Peyer's patch (tissue), 4 donors: ENCODE results near the gene A3GALT2. TPM values are rescaled to one million over a fixed set of nuclear protein-coding genes. Genes with fewer than 3 reads are reported as not detected.
A peak's percentile ranks its signal among the peaks of the same experiment; 100 is the strongest.

Experiments
- DNase-seq, 3 donors: peaks; one replicate each; pipeline ENCODE4 v3.0.0-alpha.2; 2017 to 2019
- H3K27ac ChIP-seq, 4 donors: fragments of 200-600 bp; sonication (generic); one replicate each; pipeline ENCODE4 v1.5.1; 2016 to 2019
- H3K27me3 ChIP-seq, 2 donors: fragments of 200-600 bp; sonication (generic); one replicate each; pipeline ENCODE4 v1.5.1; 2019
- H3K36me3 ChIP-seq, 3 donors: fragments of 200-600 bp; sonication (generic); one replicate each; pipeline ENCODE4 v1.5.1; 2016 to 2019
- H3K4me1 ChIP-seq, 4 donors: fragments of 200-600 bp; sonication (generic); one replicate each; pipeline ENCODE4 v1.5.1; 2016 to 2019
- H3K4me3 ChIP-seq, 4 donors: fragments of 200-600 bp; sonication (generic); 1 replicate in 3 of 4; 2 replicates in 1 of 4; pipeline ENCODE4 v1.5.1; 2016 to 2019; ENCODE audit warnings: mild to moderate bottlenecking in 1 of 4
- H3K9me3 ChIP-seq, 4 donors: fragments of 200-600 bp; sonication (generic); one replicate each; pipeline ENCODE4 v1.5.1; 2016 to 2019; ENCODE audit warnings: mild to moderate bottlenecking in 1 of 4
- POLR2A ChIP-seq, 2 donors: fragments of 450-650 bp; IDR thresholded peaks; one replicate each; pipeline ENCODE4 v1.5.1; 2017; ENCODE audit warnings: antibody characterized with exemption in 2 of 2, mild to moderate bottlenecking in 2 of 2, moderate library complexity in 2 of 2
- total RNA-seq, 4 donors: library from RNA; depleted of rRNA; stranded (reverse); fragments of >200 nt; gene quantifications; one replicate each; pipeline ENCODE4 v1.1.0, GENCODE V29; 2016
- TF ChIP-seq, protein P1 (sequence below), 6 experiments: fragments of 450-650 bp in 4 of 6; fragments of 200-600 bp in 2 of 6; sonication (generic) in 1 of 6; IDR thresholded peaks; one replicate each; pipeline ENCODE4 v1.5.1; 2017 to 2019; ENCODE audit warnings: antibody characterized with exemption in 6 of 6, mild to moderate bottlenecking in 3 of 6, moderate library complexity in 1 of 6

The A3GALT2 gene
- total RNA-seq, 4 donors from 2014 or later, result not detected

GRCh38 chr1:33347650-33347992 lies 26.7 kb upstream of the A3GALT2 start:
- TF ChIP-seq POLR2A (IDR thresholded peaks at IDR 0.05), result no peak
- TF ChIP-seq, protein P1, sequence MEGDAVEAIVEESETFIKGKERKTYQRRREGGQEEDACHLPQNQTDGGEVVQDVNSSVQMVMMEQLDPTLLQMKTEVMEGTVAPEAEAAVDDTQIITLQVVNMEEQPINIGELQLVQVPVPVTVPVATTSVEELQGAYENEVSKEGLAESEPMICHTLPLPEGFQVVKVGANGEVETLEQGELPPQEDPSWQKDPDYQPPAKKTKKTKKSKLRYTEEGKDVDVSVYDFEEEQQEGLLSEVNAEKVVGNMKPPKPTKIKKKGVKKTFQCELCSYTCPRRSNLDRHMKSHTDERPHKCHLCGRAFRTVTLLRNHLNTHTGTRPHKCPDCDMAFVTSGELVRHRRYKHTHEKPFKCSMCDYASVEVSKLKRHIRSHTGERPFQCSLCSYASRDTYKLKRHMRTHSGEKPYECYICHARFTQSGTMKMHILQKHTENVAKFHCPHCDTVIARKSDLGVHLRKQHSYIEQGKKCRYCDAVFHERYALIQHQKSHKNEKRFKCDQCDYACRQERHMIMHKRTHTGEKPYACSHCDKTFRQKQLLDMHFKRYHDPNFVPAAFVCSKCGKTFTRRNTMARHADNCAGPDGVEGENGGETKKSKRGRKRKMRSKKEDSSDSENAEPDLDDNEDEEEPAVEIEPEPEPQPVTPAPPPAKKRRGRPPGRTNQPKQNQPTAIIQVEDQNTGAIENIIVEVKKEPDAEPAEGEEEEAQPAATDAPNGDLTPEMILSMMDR (IDR thresholded peaks at IDR 0.05), result no peak
- peaks cover 0 to 57% (median 2%) of the 10 kb centered on the region in 4 donors for H3K4me1 ChIP-seq
- H3K36me3 ChIP-seq, result no peaks in the 10 kb centered on the region
- no peaks in the 10 kb centered on the region for H3K9me3 ChIP-seq
- peak overlapping the region; percentile 84 to 100 (median 94) for H3K27ac ChIP-seq
- DNase-seq, result peak in 1 of 3 donors; percentile 61
- H3K4me3 ChIP-seq, result peak overlapping the region in 3 of 4 donors; percentile 79 to 99 (median 98)
- no peaks in the 10 kb centered on the region for H3K27me3 ChIP-seq

DNA sequence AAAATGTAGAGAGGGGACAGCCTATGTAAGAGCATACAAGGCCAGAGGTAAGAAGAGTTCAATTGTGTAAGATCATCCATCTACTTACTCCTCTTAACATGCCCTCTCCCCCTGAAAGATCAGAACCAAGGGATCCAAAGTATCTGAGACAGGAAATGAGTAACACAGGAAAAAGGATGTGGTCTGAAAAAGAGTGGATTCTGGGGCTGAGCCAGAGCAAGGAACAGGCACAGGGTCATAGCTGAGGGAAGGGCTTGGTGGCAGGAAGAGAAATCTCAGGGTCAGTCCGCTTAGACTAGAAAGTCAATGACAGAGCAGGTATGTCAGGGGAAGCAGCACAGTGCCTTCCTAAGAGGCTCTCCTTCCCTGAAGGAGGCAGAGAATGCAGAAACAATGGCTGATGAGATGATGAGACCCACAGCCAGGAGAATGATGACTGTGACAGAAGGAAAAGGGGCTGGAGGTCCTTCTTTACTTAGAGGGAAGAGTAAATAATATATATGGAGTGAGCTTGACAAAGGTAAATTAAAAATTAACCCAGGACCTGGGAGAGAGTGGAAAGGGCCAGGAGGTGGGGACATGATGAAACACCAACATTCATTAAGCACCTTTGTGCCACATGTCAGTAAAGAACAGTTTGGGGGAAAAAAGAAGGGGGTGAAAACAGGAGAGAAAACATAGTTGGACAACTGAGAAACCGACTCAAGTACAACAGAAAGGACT lies 26.2 kb upstream of the A3GALT2 start:
- TF ChIP-seq, protein P1 (IDR thresholded peaks at IDR 0.05), result no peak
- peak; percentile 57 to 76 for TF ChIP-seq POLR2A (IDR thresholded peaks at IDR 0.05)
- Histone ChIP-seq H3K9me3 (no peaks in the 10 kb centered on the region), H3K27ac (peak overlapping the region; percentile 84 to 100 (median 94)), H3K4me3 (peak overlapping the region in 2 of 4 donors; percentile 98 to 99), H3K4me1 (peaks cover 0 to 63% (median 2%) of the 10 kb centered on the region in 4 donors), H3K36me3 (no peaks in the 10 kb centered on the region), H3K27me3 (no peaks in the 10 kb centered on the region)
- DNase-seq, result peak in 1 of 3 donors; percentile 75

DNA sequence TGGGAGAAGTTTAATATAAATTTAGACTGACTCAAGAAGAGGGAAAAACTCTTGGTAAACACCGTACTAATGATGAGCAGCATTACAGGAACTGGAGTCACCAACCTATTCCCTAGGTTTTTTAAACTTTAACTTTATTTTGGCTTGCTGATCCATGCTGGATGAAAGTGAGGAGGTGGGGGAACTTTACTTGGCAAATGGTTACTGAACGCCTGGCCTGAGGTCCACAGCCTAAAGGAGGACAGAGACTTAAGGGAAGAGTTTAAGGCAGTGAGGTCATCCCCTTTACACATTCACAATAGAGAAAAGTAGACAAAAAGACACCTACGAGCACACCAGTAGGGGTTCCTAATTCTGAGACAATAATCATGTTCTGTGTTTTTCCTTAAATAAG lies 25.6 kb upstream of the A3GALT2 start:
- peaks cover 0 to 68% (median 4%) of the 10 kb centered on the region in 4 donors for H3K4me1 ChIP-seq

DNA sequence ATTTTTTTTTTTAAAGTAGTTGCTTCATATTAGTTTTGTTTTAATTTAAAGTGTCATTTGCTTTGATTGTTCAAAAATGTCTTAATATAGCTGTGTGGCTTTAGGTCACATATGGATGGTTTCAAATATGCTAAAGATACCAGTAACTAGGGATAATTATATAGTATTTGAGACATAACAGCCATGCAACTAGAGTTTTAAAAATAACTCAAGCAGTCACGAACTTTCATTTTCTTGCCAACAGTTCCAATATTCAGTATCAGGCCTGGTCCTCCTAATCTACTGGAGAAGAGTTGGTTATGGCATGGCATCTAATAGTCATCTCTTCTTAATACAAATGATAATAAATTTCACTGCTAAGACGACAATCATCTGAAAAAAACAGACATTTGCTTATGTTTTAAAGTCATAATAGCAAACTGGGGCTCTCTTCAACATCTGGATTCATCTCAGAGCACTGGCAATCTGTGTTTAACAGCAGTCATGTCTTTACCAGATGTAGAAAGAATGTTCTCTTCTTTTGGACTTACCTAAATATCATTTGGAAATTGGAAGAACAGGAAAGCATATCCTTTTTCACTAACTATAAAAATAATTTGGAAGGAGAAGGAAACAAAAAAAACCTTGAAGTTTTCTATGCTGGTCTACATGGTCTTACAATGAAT lies 24.1 kb upstream of the A3GALT2 start:
- H3K4me1 ChIP-seq, result peaks cover 0 to 77% (median 3%) of the 10 kb centered on the region in 4 donors
- no peak for TF ChIP-seq POLR2A (IDR thresholded peaks at IDR 0.05)
- TF ChIP-seq, protein P1 (IDR thresholded peaks at IDR 0.05), result no peak
- H3K9me3 ChIP-seq, result no peaks in the 10 kb centered on the region
- DNase-seq, result no peak
- no peaks in the 10 kb centered on the region for H3K36me3 ChIP-seq
- no peak overlapping the region for H3K4me3 ChIP-seq
- H3K27me3 ChIP-seq, result no peaks in the 10 kb centered on the region
- H3K27ac ChIP-seq, result peak overlapping the region in 3 of 4 donors; percentile 12 to 100 (median 94)

More for the DNA sequence above, 25.6 kb upstream of the A3GALT2 start:
- no peak for DNase-seq
- H3K4me3 ChIP-seq, result peak overlapping the region in 2 of 4 donors; percentile 98 to 99
- H3K27me3 ChIP-seq, result no peaks in the 10 kb centered on the region
- no peaks in the 10 kb centered on the region for H3K36me3 ChIP-seq
- H3K27ac ChIP-seq, result peak overlapping the region; percentile 84 to 100 (median 94)
- TF ChIP-seq, protein P1 (IDR thresholded peaks at IDR 0.05), result no peak
- no peak for TF ChIP-seq POLR2A (IDR thresholded peaks at IDR 0.05)
- no peaks in the 10 kb centered on the region for H3K9me3 ChIP-seq

- no peaks in the 10 kb centered on the region for H3K36me3 ChIP-seq
- TF ChIP-seq, protein P1 (IDR thresholded peaks at IDR 0.05), result no peak
- no peak for TF ChIP-seq POLR2A (IDR thresholded peaks at IDR 0.05)
- H3K4me3 ChIP-seq, result no peak overlapping the region
- H3K27ac ChIP-seq, result peak overlapping the region in 3 of 4 donors; percentile 11 to 100 (median 41)
- H3K9me3 ChIP-seq, result no peaks in the 10 kb centered on the region
- no peaks in the 10 kb centered on the region for H3K27me3 ChIP-seq
- peaks cover 0 to 92% (median 5%) of the 10 kb centered on the region in 4 donors for H3K4me1 ChIP-seq
- DNase-seq, result no peak
These were observed 22.6 kb upstream of the A3GALT2 start for GRCh38 chr1:33343539-33343938.
